GM23338 (cell line): ENCODE data around the gene SACM1L. TPM values are rescaled to one million over a fixed set of nuclear protein-coding genes. Genes with fewer than 3 reads are reported as not detected.
A peak's percentile ranks its signal among the peaks of the same experiment; 100 is the strongest.

Experiments used
- ATAC-seq: fragments of 200-7000 bp; cut with Tn5 transposase; 3 replicates; pipeline ENCODE4 v1.9.1; 2020
- DNase-seq: peaks from one replicate; pipeline ENCODE4 v3.0.0-alpha.2; 2015; ENCODE audit warnings: low spot score
- H2AFZ ChIP-seq: fragments of 200-600 bp; sonication (generic); 2 replicates; pipeline ENCODE4 v1.8.0; 2016; ENCODE audit warnings: antibody characterized with exemption, mild to moderate bottlenecking, moderate library complexity
- H3F3A ChIP-seq: fragments of 200-600 bp; sonication (generic); replicated peaks from 2 replicates; pipeline ENCODE4 v1.8.0; 2017; ENCODE audit warnings: antibody characterized with exemption, mixed run types, low read depth
- H3K27ac ChIP-seq: fragments of 200-600 bp; sonication (generic); 2 replicates; pipeline ENCODE4 v1.6.1; 2016; ENCODE audit warnings: low read depth
- H3K27me3 ChIP-seq: fragments of 200-600 bp; sonication (generic); 2 replicates; pipeline ENCODE4 v1.8.0; 2016; ENCODE audit warnings: mild to moderate bottlenecking, mixed run types, moderate library complexity; ENCODE audit not compliant: insufficient read depth
- H3K36me3 ChIP-seq: fragments of 200-600 bp; sonication (generic); 2 replicates; pipeline ENCODE4 v1.8.0; 2016; ENCODE audit warnings: mild to moderate bottlenecking; ENCODE audit not compliant: insufficient read depth
- H3K4me1 ChIP-seq: fragments of 200-600 bp; sonication (generic); 2 replicates; pipeline ENCODE4 v1.8.0; 2016; ENCODE audit warnings: mild to moderate bottlenecking, moderate library complexity; ENCODE audit not compliant: insufficient read depth
- H3K4me2 ChIP-seq: fragments of 200-600 bp; sonication (generic); 2 replicates; pipeline ENCODE4 v1.7.1; 2017; ENCODE audit warnings: mixed run types
- H3K4me3 ChIP-seq: fragments of 200-600 bp; sonication (generic); 2 replicates; pipeline ENCODE4 v1.6.1; 2016; ENCODE audit warnings: mixed run types
- H3K79me2 ChIP-seq: fragments of 200-600 bp; sonication (generic); replicated peaks from 2 replicates; pipeline ENCODE4 v1.8.0; 2017; ENCODE audit warnings: mild to moderate bottlenecking; ENCODE audit not compliant: insufficient read depth
- H3K9me2 ChIP-seq: fragments of 200-600 bp; sonication (generic); 2 replicates; pipeline ENCODE4 v1.8.0; 2017; ENCODE audit not compliant: insufficient read depth
- H4K20me1 ChIP-seq: fragments of 200-600 bp; sonication (generic); replicated peaks from 2 replicates; pipeline ENCODE4 v1.8.0; 2017; ENCODE audit warnings: mild to moderate bottlenecking; ENCODE audit not compliant: insufficient read depth
- H3K27ac Mint-ChIP-seq: 2 replicates; pipeline ENCODE4 v1.8.0; 2020; ENCODE audit warnings: inconsistent platforms, mild to moderate bottlenecking, moderate library complexity, mixed read lengths
- H3K27me3 Mint-ChIP-seq: 3 replicates; pipeline ENCODE4 v1.8.0; 2022; ENCODE audit warnings: low read depth, mild to moderate bottlenecking, moderate library complexity, mixed read lengths, inconsistent platforms; ENCODE audit not compliant: insufficient read depth, poor library complexity
- H3K36me3 Mint-ChIP-seq: 3 replicates; pipeline ENCODE4 v1.8.0; 2021; ENCODE audit warnings: low read depth, mild to moderate bottlenecking, inconsistent platforms, moderate library complexity, mixed read lengths
- H3K4me1 Mint-ChIP-seq: 3 replicates; pipeline ENCODE4 v1.8.0; 2020; ENCODE audit warnings: mild to moderate bottlenecking, inconsistent platforms, mixed read lengths
- H3K4me3 Mint-ChIP-seq: 3 replicates; pipeline ENCODE4 v1.8.0; 2021; ENCODE audit warnings: moderate library complexity, mild to moderate bottlenecking, inconsistent platforms, mixed read lengths
- H3K9me3 Mint-ChIP-seq: 3 replicates; pipeline ENCODE4 v1.8.0; 2020; ENCODE audit warnings: moderate library complexity, mild to moderate bottlenecking, inconsistent platforms, mixed read lengths
- CREB1 ChIP-seq: fragments of 250-450 bp; sonication (Bioruptor Pico); IDR thresholded peaks from 2 replicates; pipeline ENCODE4 v1.5.0; 2020; ENCODE audit warnings: low read depth, mild to moderate bottlenecking, moderate library complexity
- CTCF ChIP-seq, 2 experiments: fragments of 200-600 bp in 1 of 2; sonication (generic) in 1 of 2; conservative IDR thresholded peaks; 2 replicates each; pipeline versions ENCODE4 v1.5.1 to v1.6.1; 2016 to 2017; ENCODE audit warnings: antibody characterized with exemption in 2 of 2, low read depth in 2 of 2, mild to moderate bottlenecking in 2 of 2, moderate library complexity in 1 of 2
- ETS1 ChIP-seq: IDR thresholded peaks from 2 replicates; pipeline ENCODE4 v1.6.1; 2016; ENCODE audit warnings: antibody characterized with exemption
- EZH2phosphoT487 ChIP-seq: fragments of 200-600 bp; sonication (generic); IDR thresholded peaks from one replicate; pipeline ENCODE4 v1.8.1; 2018; ENCODE audit warnings: antibody characterized with exemption; ENCODE audit not compliant: unreplicated experiment
- STAT1 ChIP-seq: IDR thresholded peaks from one replicate; pipeline ENCODE4 v1.6.1; 2016; ENCODE audit warnings: antibody characterized with exemption; ENCODE audit not compliant: unreplicated experiment
- ZNF114 ChIP-seq: fragments of 250-450 bp; sonication (Bioruptor Pico); IDR thresholded peaks from 2 replicates; pipeline ENCODE4 v1.5.0; 2020; ENCODE audit warnings: mild to moderate bottlenecking, moderate library complexity
- ZNF331 ChIP-seq: fragments of 250-450 bp; sonication (Bioruptor Pico); IDR thresholded peaks from 2 replicates; pipeline ENCODE4 v1.5.0; 2020; ENCODE audit warnings: low read depth, mild to moderate bottlenecking, moderate library complexity
- polyA plus RNA-seq: library from polyadenylated mRNA; unstranded; fragments of >200 nt; fragmentation: Nextera tagmentation; extraction: Ambion mirVana; gene quantifications from 2 replicates; pipeline ENCODE4 v1.2.1, GENCODE V29; 2016
- total RNA-seq: library from RNA; depleted of rRNA; stranded (reverse); fragments of >200 nt; shearing (Covaris generic); gene quantifications from 2 replicates; pipeline ENCODE4 v1.2.3, GENCODE V29; 2014
- TF ChIP-seq, protein P1 (sequence below): fragments of 250-450 bp; sonication (Bioruptor Pico); IDR thresholded peaks from 2 replicates; pipeline ENCODE4 v1.5.0; 2020; ENCODE audit warnings: mild to moderate bottlenecking, moderate library complexity

Gene SACM1L
- total and polyA plus RNA-seq, 2 experiments from 2014 or later, result 43.5 to 97.8 TPM

- Histone ChIP-seq H3K9me2 (no peaks in the 10 kb centered on the region), H2AFZ (no peak overlapping the region), H3K4me2 (no peak overlapping the region), H3K4me1 (peaks cover 53% of the 10 kb centered on the region), H3K27ac (peak overlapping the region; percentile 26; the same call in 1 of the 2 replicates), H3K79me2 (peaks cover 84% of the 10 kb centered on the region), H3K4me3 (no peak overlapping the region), H3K27me3 (no peaks in the 10 kb centered on the region), H3K36me3 (no peaks in the 10 kb centered on the region), H3F3A (no peaks in the 10 kb centered on the region), H4K20me1 (peaks cover 18% of the 10 kb centered on the region)
- Mint-ChIP-seq H3K27me3 (peaks cover 9% of the 10 kb centered on the region), H3K36me3 (peaks cover 38% of the 10 kb centered on the region), H3K9me3 (peaks cover 6% of the 10 kb centered on the region; the same call in 2 of the 3 replicates), H3K4me3 (no peak overlapping the region), H3K27ac (no peak overlapping the region), H3K4me1 (peaks cover 48% of the 10 kb centered on the region)
- no peak for ATAC-seq
- DNase-seq, result no peak
- no peak for TF ChIP-seq EZH2phosphoT487
- no peak for TF ChIP-seq CREB1 (CRISPR knock-in tag)
- no peak for TF ChIP-seq ETS1
- no peak for TF ChIP-seq ZNF331
- TF ChIP-seq CTCF (conservative IDR thresholded peaks at IDR 0.05; ENCODE audit: low read depth in 2 of 2), result no peak
These were observed 3.7 kb downstream of the SACM1L start for GRCh38 chr3:45692866-45693265.

DNA sequence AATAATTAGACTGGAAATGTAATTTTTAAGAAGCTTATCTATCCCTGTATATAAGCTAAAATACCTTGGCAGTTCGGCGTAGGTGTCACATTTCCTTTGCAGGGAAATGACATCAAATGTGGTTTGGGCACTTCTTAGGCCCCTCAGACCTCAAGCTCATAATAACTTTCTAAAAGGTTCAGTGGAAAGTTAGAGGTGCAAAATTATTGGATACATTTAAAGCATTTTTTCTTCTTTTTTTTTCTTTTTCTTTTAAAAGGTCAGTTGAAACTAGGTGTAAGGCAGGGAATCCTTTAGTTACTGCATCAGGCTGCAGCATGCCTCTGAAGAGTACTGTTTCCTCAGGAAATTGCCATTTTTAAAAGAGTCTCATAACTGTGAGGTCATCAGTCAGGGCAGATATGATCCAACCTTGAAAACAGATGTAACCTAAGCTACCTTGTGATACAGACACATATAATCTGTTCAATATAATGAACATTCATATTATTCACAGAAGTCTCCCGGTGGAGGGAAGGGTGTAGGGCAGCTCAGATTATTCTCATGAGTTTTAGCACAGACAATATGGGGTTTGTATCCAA lies 4.8 kb downstream of the SACM1L start:
- ATAC-seq, result peak; percentile 20
- Mint-ChIP-seq H3K9me3 (peaks cover 1% of the 10 kb centered on the region; the same call in 2 of the 3 replicates), H3K27me3 (peaks cover 5% of the 10 kb centered on the region), H3K27ac (no peak overlapping the region), H3K36me3 (peaks cover 35% of the 10 kb centered on the region), H3K4me1 (peaks cover 51% of the 10 kb centered on the region), H3K4me3 (no peak overlapping the region)
- no peak overlapping the region for H2AFZ ChIP-seq
- H3K4me2 ChIP-seq, result 0 out of 2 replicates have a peak overlapping the region, but pooled peaks have one; percentile 4
- no peaks in the 10 kb centered on the region for H3F3A ChIP-seq
- no peaks in the 10 kb centered on the region for H3K36me3 ChIP-seq
- TF ChIP-seq ZNF114 (CRISPR knock-in tag) (no peak), STAT1 (no peak), CTCF (conservative IDR thresholded peaks at IDR 0.05; ENCODE audit: low read depth in 2 of 2) (peak in 1 of 2 experiments; percentile 41; a peak in 2 of 4 replicates)
- TF ChIP-seq, protein P1, sequence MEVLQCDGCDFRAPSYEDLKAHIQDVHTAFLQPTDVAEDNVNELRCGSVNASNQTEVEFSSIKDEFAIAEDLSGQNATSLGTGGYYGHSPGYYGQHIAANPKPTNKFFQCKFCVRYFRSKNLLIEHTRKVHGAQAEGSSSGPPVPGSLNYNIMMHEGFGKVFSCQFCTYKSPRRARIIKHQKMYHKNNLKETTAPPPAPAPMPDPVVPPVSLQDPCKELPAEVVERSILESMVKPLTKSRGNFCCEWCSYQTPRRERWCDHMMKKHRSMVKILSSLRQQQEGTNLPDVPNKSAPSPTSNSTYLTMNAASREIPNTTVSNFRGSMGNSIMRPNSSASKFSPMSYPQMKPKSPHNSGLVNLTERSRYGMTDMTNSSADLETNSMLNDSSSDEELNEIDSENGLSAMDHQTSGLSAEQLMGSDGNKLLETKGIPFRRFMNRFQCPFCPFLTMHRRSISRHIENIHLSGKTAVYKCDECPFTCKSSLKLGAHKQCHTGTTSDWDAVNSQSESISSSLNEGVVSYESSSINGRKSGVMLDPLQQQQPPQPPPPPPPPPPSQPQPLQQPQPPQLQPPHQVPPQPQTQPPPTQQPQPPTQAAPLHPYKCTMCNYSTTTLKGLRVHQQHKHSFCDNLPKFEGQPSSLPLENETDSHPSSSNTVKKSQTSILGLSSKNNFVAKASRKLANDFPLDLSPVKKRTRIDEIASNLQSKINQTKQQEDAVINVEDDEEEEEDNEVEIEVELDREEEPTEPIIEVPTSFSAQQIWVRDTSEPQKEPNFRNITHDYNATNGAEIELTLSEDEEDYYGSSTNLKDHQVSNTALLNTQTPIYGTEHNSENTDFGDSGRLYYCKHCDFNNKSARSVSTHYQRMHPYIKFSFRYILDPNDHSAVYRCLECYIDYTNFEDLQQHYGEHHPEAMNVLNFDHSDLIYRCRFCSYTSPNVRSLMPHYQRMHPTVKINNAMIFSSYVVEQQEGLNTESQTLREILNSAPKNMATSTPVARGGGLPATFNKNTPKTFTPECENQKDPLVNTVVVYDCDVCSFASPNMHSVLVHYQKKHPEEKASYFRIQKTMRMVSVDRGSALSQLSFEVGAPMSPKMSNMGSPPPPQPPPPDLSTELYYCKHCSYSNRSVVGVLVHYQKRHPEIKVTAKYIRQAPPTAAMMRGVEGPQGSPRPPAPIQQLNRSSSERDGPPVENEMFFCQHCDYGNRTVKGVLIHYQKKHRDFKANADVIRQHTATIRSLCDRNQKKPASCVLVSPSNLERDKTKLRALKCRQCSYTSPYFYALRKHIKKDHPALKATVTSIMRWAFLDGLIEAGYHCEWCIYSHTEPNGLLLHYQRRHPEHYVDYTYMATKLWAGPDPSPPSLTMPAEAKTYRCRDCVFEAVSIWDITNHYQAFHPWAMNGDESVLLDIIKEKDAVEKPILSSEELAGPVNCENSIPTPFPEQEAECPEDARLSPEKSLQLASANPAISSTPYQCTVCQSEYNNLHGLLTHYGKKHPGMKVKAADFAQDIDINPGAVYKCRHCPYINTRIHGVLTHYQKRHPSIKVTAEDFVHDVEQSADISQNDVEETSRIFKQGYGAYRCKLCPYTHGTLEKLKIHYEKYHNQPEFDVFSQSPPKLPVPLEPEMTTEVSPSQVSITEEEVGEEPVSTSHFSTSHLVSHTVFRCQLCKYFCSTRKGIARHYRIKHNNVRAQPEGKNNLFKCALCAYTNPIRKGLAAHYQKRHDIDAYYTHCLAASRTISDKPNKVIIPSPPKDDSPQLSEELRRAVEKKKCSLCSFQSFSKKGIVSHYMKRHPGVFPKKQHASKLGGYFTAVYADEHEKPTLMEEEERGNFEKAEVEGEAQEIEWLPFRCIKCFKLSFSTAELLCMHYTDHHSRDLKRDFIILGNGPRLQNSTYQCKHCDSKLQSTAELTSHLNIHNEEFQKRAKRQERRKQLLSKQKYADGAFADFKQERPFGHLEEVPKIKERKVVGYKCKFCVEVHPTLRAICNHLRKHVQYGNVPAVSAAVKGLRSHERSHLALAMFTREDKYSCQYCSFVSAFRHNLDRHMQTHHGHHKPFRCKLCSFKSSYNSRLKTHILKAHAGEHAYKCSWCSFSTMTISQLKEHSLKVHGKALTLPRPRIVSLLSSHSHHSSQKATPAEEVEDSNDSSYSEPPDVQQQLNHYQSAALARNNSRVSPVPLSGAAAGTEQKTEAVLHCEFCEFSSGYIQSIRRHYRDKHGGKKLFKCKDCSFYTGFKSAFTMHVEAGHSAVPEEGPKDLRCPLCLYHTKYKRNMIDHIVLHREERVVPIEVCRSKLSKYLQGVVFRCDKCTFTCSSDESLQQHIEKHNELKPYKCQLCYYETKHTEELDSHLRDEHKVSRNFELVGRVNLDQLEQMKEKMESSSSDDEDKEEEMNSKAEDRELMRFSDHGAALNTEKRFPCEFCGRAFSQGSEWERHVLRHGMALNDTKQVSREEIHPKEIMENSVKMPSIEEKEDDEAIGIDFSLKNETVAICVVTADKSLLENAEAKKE (CRISPR knock-in tag), result no peak
- H3K79me2 ChIP-seq, result peaks cover 96% of the 10 kb centered on the region
- H3K27ac ChIP-seq, result peak overlapping the region; percentile 64
- H3K9me2 ChIP-seq, result no peaks in the 10 kb centered on the region
- H3K4me1 ChIP-seq, result peaks cover 54% of the 10 kb centered on the region
- peaks cover 18% of the 10 kb centered on the region for H4K20me1 ChIP-seq
- DNase-seq, result no peak
- H3K27me3 ChIP-seq, result no peaks in the 10 kb centered on the region
- no peak overlapping the region for H3K4me3 ChIP-seq
